ACC112 (cell line): ENCODE results near the gene CDC27.
A peak's percentile ranks its signal among the peaks of the same experiment; 100 is the strongest.

ENCODE experiments used
- H2AFZ ChIP-seq: fragments of 200-600 bp; sonication (generic); one replicate; pipeline ENCODE4 v1.6.0; 2017; ENCODE audit warnings: antibody characterized with exemption, low read length; ENCODE audit not compliant: unreplicated experiment
- H3K27ac ChIP-seq: fragments of 200-600 bp; sonication (generic); 2 replicates; pipeline ENCODE4 v1.5.1; 2014; ENCODE audit warnings: low read depth, mild to moderate bottlenecking, antibody characterized with exemption, low read length, moderate library complexity
- H3K27me3 ChIP-seq: fragments of 200-600 bp; sonication (generic); 2 replicates; pipeline ENCODE4 v1.6.1; 2014; ENCODE audit warnings: mild to moderate bottlenecking, antibody characterized with exemption, low read length, moderate library complexity, mixed read lengths; ENCODE audit not compliant: insufficient read depth
- H3K36me3 ChIP-seq: fragments of 200-600 bp; sonication (generic); 2 replicates; pipeline ENCODE4 v1.6.1; 2016; ENCODE audit warnings: mild to moderate bottlenecking, antibody characterized with exemption, low read length, moderate library complexity, mixed read lengths; ENCODE audit not compliant: insufficient read depth
- H3K4me1 ChIP-seq: fragments of 200-600 bp; sonication (generic); one replicate; pipeline ENCODE4 v1.6.1; 2016; ENCODE audit warnings: low read length, mixed read lengths; ENCODE audit not compliant: insufficient read depth, unreplicated experiment, control insufficient read depth
- H3K4me3 ChIP-seq: fragments of 200-600 bp; sonication (generic); 2 replicates; pipeline ENCODE4 v1.5.1; 2014; ENCODE audit warnings: mild to moderate bottlenecking, low read depth, low read length
- H3K79me2 ChIP-seq: fragments of 200-600 bp; sonication (generic); one replicate; pipeline ENCODE4 v1.6.0; 2016; ENCODE audit warnings: low read length; ENCODE audit not compliant: control insufficient read depth, unreplicated experiment, insufficient read depth

Gene CDC27

GRCh38 chr17:47208744-47209488, 19.8 kb upstream of the CDC27 start, which contains the start of gene MYL4:
Gene MYL4 (plus strand): TSS chr17:47209348. CDS start chr17:47209423, 75 bp downstream.
- no peak within 1 kb of the TSS for H3K4me3 ChIP-seq
- peaks cover 20% of the 10 kb centered on the region for H3K4me1 ChIP-seq
- H3K36me3 ChIP-seq, result no peaks in the 10 kb centered on the region
- H3K79me2 ChIP-seq, result no peaks in the 10 kb centered on the region
- H2AFZ ChIP-seq, result no peak within 1 kb of the TSS
- H3K27me3 ChIP-seq, result no peaks in the 10 kb centered on the region
- no peak within 1 kb of the TSS for H3K27ac ChIP-seq

GRCh38 chr17:47207143-47208067, 18.3 kb upstream of the CDC27 start:
- Histone ChIP-seq H3K27ac (no peak overlapping the region), H3K27me3 (no peaks in the 10 kb centered on the region), H3K36me3 (no peaks in the 10 kb centered on the region), H3K79me2 (no peaks in the 10 kb centered on the region), H2AFZ (no peak overlapping the region), H3K4me1 (peaks cover 22% of the 10 kb centered on the region), H3K4me3 (no peak overlapping the region)

GRCh38 chr17:47205419-47205963, 16.4 kb upstream of the CDC27 start:
- Histone ChIP-seq H3K4me3 (peak overlapping the region; percentile 26; the same call in 1 of the 2 replicates), H3K4me1 (peaks cover 22% of the 10 kb centered on the region), H3K79me2 (no peaks in the 10 kb centered on the region), H3K27me3 (no peaks in the 10 kb centered on the region), H2AFZ (peak overlapping the region; percentile 80), H3K27ac (no peak overlapping the region; the same call in 1 of the 2 replicates), H3K36me3 (no peaks in the 10 kb centered on the region)

- Histone ChIP-seq H3K36me3 (no peaks in the 10 kb centered on the region), H3K4me3 (peak overlapping the region; percentile 26; the same call in 1 of the 2 replicates), H3K27ac (no peak overlapping the region; the same call in 1 of the 2 replicates), H2AFZ (peak overlapping the region; percentile 80), H3K79me2 (no peaks in the 10 kb centered on the region), H3K27me3 (no peaks in the 10 kb centered on the region), H3K4me1 (peaks cover 22% of the 10 kb centered on the region)
Measured at GRCh38 chr17:47204722-47205418, 15.8 kb upstream of the CDC27 start.

- Histone ChIP-seq H3K36me3 (no peaks in the 10 kb centered on the region), H3K27ac (no peak overlapping the region), H3K4me3 (no peak overlapping the region), H3K27me3 (no peaks in the 10 kb centered on the region), H3K79me2 (no peaks in the 10 kb centered on the region), H2AFZ (peak overlapping the region; percentile 10), H3K4me1 (peaks cover 22% of the 10 kb centered on the region)
Measured at GRCh38 chr17:47203984-47204721, 15.1 kb upstream of the CDC27 start.

- Histone ChIP-seq H3K4me1 (peaks cover 22% of the 10 kb centered on the region), H3K27me3 (no peaks in the 10 kb centered on the region), H2AFZ (no peak overlapping the region), H3K27ac (no peak overlapping the region), H3K4me3 (no peak overlapping the region), H3K36me3 (no peaks in the 10 kb centered on the region), H3K79me2 (no peaks in the 10 kb centered on the region)
Measured at GRCh38 chr17:47201166-47201565, 12.1 kb upstream of the CDC27 start.

- peaks cover 16% of the 10 kb centered on the region for H3K4me1 ChIP-seq
- H3K27ac ChIP-seq, result no peak overlapping the region
- H3K27me3 ChIP-seq, result no peaks in the 10 kb centered on the region
- H2AFZ ChIP-seq, result no peak overlapping the region
- no peak overlapping the region for H3K4me3 ChIP-seq
- H3K79me2 ChIP-seq, result no peaks in the 10 kb centered on the region
- no peaks in the 10 kb centered on the region for H3K36me3 ChIP-seq
Measured at GRCh38 chr17:47200325-47200664, 11.2 kb upstream of the CDC27 start.

- no peak overlapping the region for H2AFZ ChIP-seq
- H3K4me1 ChIP-seq, result peaks cover 11% of the 10 kb centered on the region
- H3K36me3 ChIP-seq, result no peaks in the 10 kb centered on the region
- H3K27ac ChIP-seq, result no peak overlapping the region
- no peaks in the 10 kb centered on the region for H3K79me2 ChIP-seq
- no peak overlapping the region for H3K4me3 ChIP-seq
- H3K27me3 ChIP-seq, result no peaks in the 10 kb centered on the region
Measured at GRCh38 chr17:47199627-47200324, 10.7 kb upstream of the CDC27 start.

- Histone ChIP-seq H2AFZ (no peak overlapping the region), H3K4me1 (no peaks in the 10 kb centered on the region), H3K27me3 (no peaks in the 10 kb centered on the region), H3K4me3 (no peak overlapping the region), H3K36me3 (no peaks in the 10 kb centered on the region), H3K27ac (no peak overlapping the region), H3K79me2 (no peaks in the 10 kb centered on the region)
Measured at GRCh38 chr17:47197821-47198220, 8.7 kb upstream of the CDC27 start.
